Lung (tissue), 12 donors: ENCODE results near the gene FOXP1. TPM values are rescaled to one million over a fixed set of nuclear protein-coding genes. Genes with fewer than 3 reads are reported as not detected.

Experiments used
- ATAC-seq: fragments of 200-7000 bp; cut with Tn5 transposase; one replicate; pipeline ENCODE4 v1.9.1; 2020; ENCODE audit warnings: moderate number of reproducible peaks; ENCODE audit not compliant: insufficient read depth, low FRiP score
- DNase-seq, 3 donors: peaks; one replicate each; pipeline ENCODE4 v3.0.0-alpha.2; 2013 to 2017
- H3K27ac ChIP-seq, 2 donors: one replicate each; pipeline ENCODE4 v1.5.1; 2013; ENCODE audit warnings: mild to moderate bottlenecking in 2 of 2, moderate library complexity in 2 of 2, control low read depth in 1 of 2, inconsistent platforms in 1 of 2, low read depth in 1 of 2, low read length in 1 of 2
- H3K27me3 ChIP-seq, 3 donors: one replicate each; pipeline ENCODE4 v1.5.1; 2013; ENCODE audit warnings: low read length in 2 of 3; ENCODE audit not compliant: control insufficient read depth in 3 of 3, insufficient read depth in 3 of 3
- H3K36me3 ChIP-seq, 4 donors: one replicate each; pipeline ENCODE4 v1.5.1; 2013; ENCODE audit warnings: low read length in 4 of 4, mild to moderate bottlenecking in 1 of 4, moderate library complexity in 1 of 4; ENCODE audit not compliant: control insufficient read depth in 4 of 4, insufficient read depth in 4 of 4
- H3K4me1 ChIP-seq, 5 donors: one replicate each; pipeline ENCODE4 v1.5.1; 2013; ENCODE audit warnings: low read length in 5 of 5, mild to moderate bottlenecking in 2 of 5, moderate library complexity in 1 of 5; ENCODE audit not compliant: control insufficient read depth in 5 of 5, insufficient read depth in 5 of 5
- H3K4me3 ChIP-seq: one replicate; pipeline ENCODE4 v1.5.1; 2013; ENCODE audit warnings: mild to moderate bottlenecking, control low read depth, moderate library complexity
- H3K9ac ChIP-seq, 2 donors: one replicate each; pipeline ENCODE4 v1.5.1; 2013; ENCODE audit warnings: low read length in 2 of 2, control low read depth in 1 of 2; ENCODE audit not compliant: insufficient read depth in 1 of 2
- H3K9me3 ChIP-seq, 4 donors: one replicate each; pipeline ENCODE4 v1.5.1; 2013; ENCODE audit warnings: low read length in 3 of 4, mild to moderate bottlenecking in 1 of 4, moderate library complexity in 1 of 4; ENCODE audit not compliant: control insufficient read depth in 4 of 4, insufficient read depth in 3 of 4
- CTCF ChIP-seq: IDR thresholded peaks from 2 replicates; pipeline ENCODE4 v1.5.1; 2012; ENCODE audit warnings: mild to moderate bottlenecking; ENCODE audit errors: control extremely low read depth, extremely low read depth
- WGBS, 2 donors: extraction: QIAGEN DNeasy Blood & Tissue Kit; methylation state at CpG; one replicate each; pipeline ENCODE4 v1.1.7; 2013; 5-methylcytosine and 5-hydroxymethylcytosine counted together
- polyA plus RNA-seq, 2 donors: library from polyadenylated mRNA; stranded (reverse); fragments of 200-250 nt; gene quantifications; one replicate each; pipeline ENCODE4 v1.2.1, GENCODE V29; 2013
- total RNA-seq, 2 donors: library from RNA; depleted of rRNA in 1 of 2; stranded (reverse); fragments of >200 nt in 1 of 2; gene quantifications; one replicate each; pipeline ENCODE4 v1.2.1, GENCODE V29; 2014 to 2021
- donor health status: control.
- donor health status: control.
- donor health status: Bipolar disorder and iron deficiency.
- donor health status: healthy.
- donor health status: DM: yes; HTN: yes; CAD: no.

FOXP1 gene
- total and polyA plus RNA-seq, 4 donors: 13.8 to 287 (median 73.9) TPM

- DNase-seq (no peak), ATAC-seq (no peak)
- Histone ChIP-seq H3K27ac (no peak overlapping the region), H3K9ac (no peak overlapping the region), H3K4me3 (no peak overlapping the region), H3K4me1 (peaks cover 0 to 3% (median 0%) of the 10 kb centered on the region in 5 donors), H3K36me3 (peaks cover 18 to 58% (median 33%) of the 10 kb centered on the region in 4 donors), H3K9me3 (no peaks in the 10 kb centered on the region), H3K27me3 (no peaks in the 10 kb centered on the region)
- 95% methylated on average over 11 of the region's 11 CpGs for WGBS, 2 donors
- TF ChIP-seq CTCF: no peak
Observed at GRCh38 chr3:70972855-70973254, 610.7 kb downstream of the FOXP1 start.

- WGBS, 2 donors: 78 to 82% methylated on average over 6 of the region's 6 CpGs
- no peak overlapping the region for H3K4me3 ChIP-seq
- H3K27ac ChIP-seq: no peak overlapping the region
- H3K27me3 ChIP-seq: no peaks in the 10 kb centered on the region
- TF ChIP-seq CTCF: no peak
- peaks cover 8 to 46% (median 28%) of the 10 kb centered on the region in 4 donors for H3K36me3 ChIP-seq
- peaks cover 0 to 3% (median 0%) of the 10 kb centered on the region in 5 donors for H3K4me1 ChIP-seq
- no peak for ATAC-seq
- DNase-seq: no peak
- H3K9ac ChIP-seq: no peak overlapping the region
- no peaks in the 10 kb centered on the region for H3K9me3 ChIP-seq
Observed at GRCh38 chr3:70970952-70971351, 612.6 kb downstream of the FOXP1 start.

GRCh38 chr3:70970171-70970570 lies 613.4 kb downstream of the FOXP1 start:
- peaks cover 0 to 3% (median 0%) of the 10 kb centered on the region in 5 donors for H3K4me1 ChIP-seq
- peaks cover 8 to 52% (median 30%) of the 10 kb centered on the region in 4 donors for H3K36me3 ChIP-seq
- peak overlapping the region in 1 of 2 donors; percentile 48 for H3K27ac ChIP-seq
- DNase-seq (no peak), ATAC-seq (no peak)
- 85 to 89% methylated on average over 4 of the region's 4 CpGs for WGBS, 2 donors
- no peaks in the 10 kb centered on the region for H3K9me3 ChIP-seq
- TF ChIP-seq CTCF: no peak
- no peak overlapping the region for H3K9ac ChIP-seq
- H3K4me3 ChIP-seq: no peak overlapping the region
- no peaks in the 10 kb centered on the region for H3K27me3 ChIP-seq
